Occipital lobe (tissue), 2 donors: Measurements from ENCODE around the gene DSN1. TPM values are rescaled to one million over a fixed set of nuclear protein-coding genes. Genes with fewer than 3 reads are reported as not detected.
"Not testable (repeated sequence)": the region's sequence is repeated elsewhere in the genome, so short reads cannot be mapped to it uniquely, and the experiment has no call there.

ENCODE experiments used
- DNase-seq: peaks from one replicate; lab custom pipeline; 2025; lab: John Stamatoyannopoulos, UW
- total RNA-seq: library from RNA; depleted of rRNA; stranded (reverse); fragments of >200 nt; gene quantifications from one replicate; pipeline ENCODE4 v1.2.3, GENCODE V29; 2014

Gene DSN1
- total RNA-seq, result 4.7 TPM

DNA sequence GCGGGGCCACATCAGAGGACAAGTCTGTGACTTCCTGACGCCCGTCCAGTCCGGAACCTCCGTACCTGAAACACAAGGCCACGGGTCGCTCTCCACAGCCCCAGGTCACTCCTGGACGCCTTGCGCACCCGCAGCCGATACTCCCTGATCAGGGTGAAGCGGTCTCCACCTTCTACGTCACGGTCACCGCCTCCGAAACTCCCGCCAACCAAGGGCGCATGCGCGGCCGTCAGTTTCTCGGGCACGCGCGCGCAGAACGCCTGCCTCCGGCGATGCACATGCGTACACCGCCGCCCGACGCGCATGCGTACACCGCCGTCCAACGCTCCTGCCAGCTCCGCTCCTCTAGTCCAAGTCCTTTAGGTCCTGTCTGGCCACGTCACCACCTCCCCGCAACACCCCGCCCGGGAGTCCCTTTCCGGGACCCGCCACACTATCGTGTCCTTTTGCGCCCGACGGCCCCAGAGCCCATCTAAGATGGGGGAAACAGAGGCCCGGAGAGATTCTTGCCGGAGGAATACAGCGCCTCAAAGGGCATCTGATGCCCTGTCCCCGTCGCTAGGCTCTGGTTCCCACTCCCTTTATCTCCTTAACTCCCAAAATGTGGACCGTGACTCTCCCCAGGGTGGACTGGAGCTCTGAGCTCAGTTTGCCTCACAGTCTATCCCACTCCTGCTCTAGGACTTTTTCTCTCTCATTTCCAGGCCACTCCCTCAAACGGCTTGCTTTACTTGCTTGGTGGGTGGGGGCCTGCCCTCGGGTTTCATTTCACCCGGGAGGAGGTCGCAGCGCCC lies at the start of gene DSN1:
DSN1 (minus strand) TSS at position 167 of the 794 bp plus-strand sequence. CDS start 2,305 bp downstream, outside the sequence.
- DNase-seq, result peak; percentile 86

- DNase-seq, result no peak
Observed at GRCh38 chr20:36823121-36823520, 49.6 kb upstream of the DSN1 start.

DNA sequence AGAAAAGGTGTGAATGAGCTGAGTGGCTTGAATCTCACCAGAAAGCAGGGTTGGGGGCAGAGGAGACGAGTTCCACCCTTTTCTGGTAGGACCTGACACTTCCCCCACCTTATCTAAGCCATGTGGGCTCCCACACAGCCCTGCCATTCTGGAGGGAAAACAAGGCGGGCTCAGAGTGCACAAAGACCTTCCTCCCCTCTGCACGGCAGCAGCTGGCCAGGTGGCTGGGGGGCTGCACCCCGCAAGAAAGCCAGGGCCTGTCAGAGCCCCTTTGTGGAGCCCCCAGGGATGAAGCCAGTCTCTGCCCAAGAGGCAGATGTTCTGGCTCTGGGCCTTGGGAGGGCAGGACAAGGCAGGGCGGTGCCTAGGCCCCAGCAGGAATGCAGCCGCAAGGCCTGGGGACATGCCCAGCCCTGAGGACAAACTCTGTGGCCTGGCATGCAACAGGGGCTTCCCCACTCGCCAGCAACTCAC lies 48.4 kb upstream of the DSN1 start:
- DNase-seq, result peak; percentile 36

DNA sequence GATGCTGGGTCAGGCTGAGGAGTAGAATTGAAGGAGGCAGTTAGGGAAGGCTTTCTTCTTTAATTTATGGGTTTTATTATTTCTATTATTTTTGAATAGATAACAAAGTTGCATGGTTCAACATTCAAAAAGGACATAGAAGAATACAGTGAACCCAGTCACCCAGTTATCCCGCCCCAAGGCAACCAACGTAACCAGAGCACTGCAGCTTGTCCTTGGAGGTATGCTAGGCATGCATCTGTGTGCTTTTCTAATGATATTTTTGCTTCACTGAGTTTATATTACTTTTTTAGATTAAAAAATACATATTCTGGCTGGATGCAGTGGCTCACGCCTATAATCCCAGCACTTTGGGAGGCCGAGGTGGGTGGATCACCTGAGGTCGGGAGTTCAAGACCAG lies 47.4 kb upstream of the DSN1 start:
- DNase-seq, result no peak

DNA sequence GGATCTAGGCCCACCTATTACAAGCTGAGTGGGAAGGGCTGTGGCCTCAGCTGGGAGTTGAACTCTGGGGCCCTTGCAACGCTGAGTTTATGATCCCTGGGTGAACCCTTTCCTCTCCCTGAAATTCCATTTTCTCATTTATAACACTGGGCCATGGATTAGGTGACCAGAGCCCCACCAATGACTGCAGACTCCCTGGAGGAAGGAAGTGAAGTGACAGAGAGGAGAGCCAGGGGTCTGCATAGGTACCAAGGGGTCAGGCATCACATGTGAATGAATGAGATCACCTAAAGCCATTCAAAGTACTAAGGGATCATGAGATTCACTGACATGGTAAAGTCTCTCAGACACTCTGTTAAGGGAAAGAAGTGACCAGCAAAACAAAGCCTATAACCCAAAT lies 46.5 kb upstream of the DSN1 start:
- no peak for DNase-seq

- DNase-seq, result no peak
Observed at GRCh38 chr20:36819659-36820058, 46.1 kb upstream of the DSN1 start.

- DNase-seq, result no peak
Observed at GRCh38 chr20:36818861-36819260, 45.3 kb upstream of the DSN1 start.

DNA sequence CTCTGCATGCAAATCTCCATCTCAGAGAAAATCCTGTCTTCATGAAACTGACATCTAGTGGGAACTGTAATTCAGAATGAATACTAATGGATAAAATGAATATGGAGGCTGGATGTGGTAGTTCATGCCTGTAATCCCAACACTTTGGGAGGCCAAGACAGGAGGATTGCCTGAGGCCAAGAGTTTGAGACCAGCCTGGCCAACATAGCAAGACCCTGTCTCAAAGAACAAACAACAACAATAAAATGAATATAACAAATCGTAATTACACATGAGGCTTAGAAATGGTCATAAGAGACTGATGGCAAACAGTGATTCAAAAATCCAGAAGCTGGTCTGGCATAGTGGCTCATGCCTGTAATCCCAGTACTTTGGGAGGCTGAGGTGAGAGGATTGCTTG lies 44.6 kb upstream of the DSN1 start:
- DNase-seq, result no peak

- no peak for DNase-seq
Observed at GRCh38 chr20:36817496-36817895, 43.9 kb upstream of the DSN1 start.

DNA sequence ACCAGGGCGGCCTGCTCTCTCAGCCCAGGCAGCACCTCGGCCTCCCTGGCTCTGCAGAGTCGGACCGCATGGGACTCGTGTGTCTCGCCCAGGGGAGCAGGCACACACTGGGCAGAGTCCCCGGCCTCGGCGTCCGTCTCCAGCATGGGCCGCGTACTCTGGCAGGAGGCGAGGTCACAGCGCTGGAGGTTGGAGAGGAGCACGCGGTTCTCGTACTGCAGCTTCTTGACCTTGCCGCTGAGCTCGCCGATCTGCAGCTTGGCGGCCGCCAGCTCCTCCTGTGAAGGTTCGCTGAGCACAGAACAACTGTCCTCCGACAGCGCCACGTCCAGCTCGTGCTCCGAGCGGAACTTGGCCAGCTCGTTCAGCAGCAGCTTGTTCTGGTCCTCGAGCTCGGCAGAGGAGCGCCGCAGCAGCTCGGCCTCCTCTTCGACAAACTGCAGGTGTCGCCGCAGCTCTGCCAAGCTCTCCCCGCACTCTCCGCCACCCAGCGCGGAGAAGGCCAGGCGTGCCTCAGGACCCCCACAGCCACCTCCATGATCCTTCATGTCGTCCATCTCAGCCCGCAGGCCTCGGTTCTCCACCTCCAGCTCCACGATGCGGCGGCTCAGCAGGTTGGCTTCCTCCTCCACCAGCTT lies 42.0 kb upstream of the DSN1 start:
- DNase-seq, result no peak

DNA sequence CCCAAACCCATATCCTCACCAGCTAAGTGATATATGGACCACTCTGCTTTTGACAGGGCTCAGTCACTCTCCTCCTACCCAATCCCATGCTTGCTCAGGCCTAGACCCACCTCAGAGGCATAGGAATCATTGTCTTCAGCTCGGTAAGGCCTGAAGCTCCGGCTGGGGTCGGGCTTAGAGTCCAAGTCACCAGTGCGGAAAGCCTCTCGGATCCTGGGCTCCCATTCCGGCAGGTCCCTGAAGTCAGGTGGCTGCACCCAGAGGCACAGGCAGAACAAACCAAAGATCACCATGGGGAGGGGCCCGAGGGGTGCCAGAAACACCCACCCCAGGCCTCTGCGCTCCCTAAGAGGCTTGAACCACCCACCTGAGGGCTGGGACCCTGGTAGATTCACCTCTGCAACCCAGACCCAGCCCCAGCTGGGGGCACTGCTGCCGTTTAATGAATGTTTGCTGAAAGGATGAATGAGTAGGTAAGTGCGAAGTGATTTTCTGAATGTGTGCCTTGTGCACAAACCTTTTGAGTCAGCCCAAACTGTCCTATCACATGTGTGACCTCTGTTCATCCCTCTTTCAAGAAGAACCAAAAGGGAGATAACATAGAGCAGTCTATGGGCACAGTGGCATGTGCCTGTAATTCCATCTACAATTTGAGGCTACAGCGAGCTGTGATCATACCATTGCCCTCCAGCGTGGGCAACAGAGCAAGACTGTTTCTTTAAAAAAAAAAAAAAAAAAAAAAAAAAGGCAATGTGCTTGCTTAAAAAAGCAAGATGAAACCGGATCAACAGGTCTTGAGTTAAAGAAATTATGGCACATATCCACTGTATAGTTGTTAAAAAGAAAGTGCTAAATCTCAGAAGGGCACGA lies 39.3 kb upstream of the DSN1 start:
- no peak for DNase-seq

GRCh38 chr20:36808317-36809257 lies 35.0 kb upstream of the DSN1 start:
- no peak for DNase-seq

DNA sequence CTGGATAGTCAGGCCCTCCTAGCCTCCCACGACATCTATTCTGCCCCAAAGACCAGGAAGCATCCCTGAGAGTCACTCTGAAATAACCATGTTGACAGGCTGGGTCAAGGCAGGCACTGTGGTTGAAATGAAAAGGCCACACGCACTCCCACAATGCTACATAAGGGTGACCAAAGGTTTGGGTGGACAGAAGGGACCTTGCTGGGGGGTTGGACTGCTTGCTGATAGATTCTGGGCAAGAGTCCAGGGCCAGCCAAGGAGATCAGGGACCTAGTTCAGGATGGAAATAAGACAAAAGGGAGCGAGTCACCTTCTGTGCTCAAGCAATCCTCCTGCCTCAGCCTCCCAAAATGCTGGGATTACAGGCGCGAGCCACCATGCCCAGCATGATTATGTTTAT lies 32.5 kb upstream of the DSN1 start:
- no peak for DNase-seq

- DNase-seq, result no peak
Observed at GRCh38 chr20:36805396-36805795, 31.8 kb upstream of the DSN1 start.

- DNase-seq, result no peak
Observed at GRCh38 chr20:36804425-36804824, 30.9 kb upstream of the DSN1 start.

DNA sequence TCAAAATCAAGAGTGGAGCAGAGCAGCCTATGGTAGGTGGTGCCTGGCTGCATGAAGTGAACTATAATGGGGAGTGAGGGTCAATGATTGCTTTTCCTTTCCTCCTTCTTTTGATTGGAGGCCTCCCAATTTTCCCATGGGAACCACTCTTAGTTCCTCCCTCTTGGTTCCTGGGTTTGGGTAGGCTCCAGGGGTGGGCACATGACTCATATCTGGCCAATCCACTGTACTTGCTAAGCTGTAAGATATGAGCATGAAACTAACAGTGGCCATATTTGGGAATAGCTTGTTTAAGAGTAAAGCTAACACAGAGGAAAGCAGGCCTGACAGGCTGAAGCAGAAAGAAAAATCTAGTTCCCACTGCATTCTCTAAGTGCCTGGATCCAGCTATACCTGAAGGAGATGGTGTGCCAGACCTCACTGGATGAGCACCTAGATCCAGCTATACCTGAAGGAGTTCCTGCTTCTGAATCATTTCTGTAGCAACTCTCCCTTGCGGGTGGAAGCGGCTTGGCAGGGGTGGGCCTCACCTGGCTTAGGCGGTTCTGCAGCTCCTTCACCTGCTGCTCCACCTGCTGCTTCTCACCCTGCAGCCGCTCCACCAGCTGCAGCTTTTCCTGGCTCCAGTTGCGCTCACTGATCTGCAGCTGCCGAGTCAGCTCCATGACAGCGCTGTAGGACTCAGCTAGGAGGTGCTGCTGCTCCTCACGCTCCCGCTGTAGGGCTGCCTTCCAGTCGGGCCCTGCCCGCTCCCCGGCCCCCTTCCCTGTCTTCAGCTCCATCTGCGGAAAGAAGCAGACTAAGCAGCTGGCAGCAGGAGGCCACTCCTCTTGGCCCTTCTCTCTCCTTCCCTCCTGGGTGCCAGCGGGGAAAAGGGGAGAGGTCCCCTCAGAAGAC lies 29.0 kb upstream of the DSN1 start:
- DNase-seq, result no peak

DNA sequence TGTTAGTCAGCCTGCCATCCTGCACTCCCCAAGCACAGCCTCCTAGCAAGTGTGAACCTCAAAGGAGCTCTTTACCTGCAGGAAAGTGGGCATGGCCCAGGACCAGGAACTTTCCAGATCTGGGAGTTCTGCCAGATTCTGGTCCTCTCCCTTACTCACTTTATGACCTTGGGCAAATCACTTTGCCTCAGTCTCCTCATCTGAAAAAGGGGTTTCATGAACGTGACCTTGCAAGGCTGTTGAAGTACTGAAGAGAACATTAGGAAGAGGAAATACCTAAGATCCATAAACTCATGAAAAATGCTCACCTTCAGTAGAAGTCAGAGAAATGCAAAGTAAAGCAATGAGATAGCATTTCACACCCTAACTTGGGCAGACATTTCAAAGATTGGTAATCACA lies 26.8 kb upstream of the DSN1 start:
- DNase-seq, result no peak

GRCh38 chr20:36799313-36799712 lies 25.8 kb upstream of the DSN1 start:
- DNase-seq, result not testable (repeated sequence)

GRCh38 chr20:36796875-36797274 lies 23.3 kb upstream of the DSN1 start:
- no peak for DNase-seq

GRCh38 chr20:36796117-36796516 lies 22.6 kb upstream of the DSN1 start:
- no peak for DNase-seq
